HepG2 (cell line): ENCODE results near the gene PTGR1. TPM values are rescaled to one million over a fixed set of nuclear protein-coding genes. Genes with fewer than 3 reads are reported as not detected.

ENCODE experiments used
- GMEB2 ChIP-seq: IDR thresholded peaks from 2 replicates; pipeline ENCODE4 v1.6.1; 2016; ENCODE audit warnings: missing biosample characterization, missing genetic modification reagents, low read depth
- GRHL1 ChIP-seq: sonication (generic); formaldehyde crosslinking; conservative IDR thresholded peaks from 2 replicates; pipeline ENCODE4 v1.8.0; 2022; ENCODE audit warnings: missing genetic modification reagents
- HIVEP1 ChIP-seq: sonication (generic); formaldehyde crosslinking; IDR thresholded peaks from 2 replicates; pipeline ENCODE4 v1.4.0; 2020; ENCODE audit warnings: mild to moderate bottlenecking, missing genetic modification reagents
- HNF4A ChIP-seq: sonication (generic); formaldehyde crosslinking; IDR thresholded peaks from 2 replicates; pipeline ENCODE4 v1.4.0; 2020; ENCODE audit warnings: missing genetic modification reagents
- IRF2 ChIP-seq: IDR thresholded peaks from 2 replicates; pipeline ENCODE4 v1.6.1; 2018; ENCODE audit warnings: missing genetic modification reagents, missing compliant biosample characterization
- KAT2B ChIP-seq: fragments of 150-350 bp; IDR thresholded peaks from 2 replicates; pipeline ENCODE4 v1.6.1; 2014; ENCODE audit warnings: low read depth, low read length, borderline replicate concordance
- KDM2A ChIP-seq: sonication (generic); formaldehyde crosslinking; IDR thresholded peaks from 2 replicates; pipeline ENCODE4 v1.4.0; 2020; ENCODE audit warnings: low read depth, missing genetic modification reagents, borderline replicate concordance
- LRRFIP1 ChIP-seq: sonication (generic); formaldehyde crosslinking; conservative IDR thresholded peaks from 2 replicates; pipeline ENCODE4 v1.4.0; 2020; ENCODE audit warnings: missing genetic modification reagents
- MTA1 ChIP-seq: sonication (generic); formaldehyde crosslinking; IDR thresholded peaks from 2 replicates; pipeline ENCODE4 v1.4.0; 2020; ENCODE audit warnings: missing genetic modification reagents, mild to moderate bottlenecking, borderline replicate concordance
- PAX8 ChIP-seq: sonication (generic); formaldehyde crosslinking; IDR thresholded peaks from 2 replicates; pipeline ENCODE4 v1.8.0; 2022; ENCODE audit warnings: mild to moderate bottlenecking, missing genetic modification reagents, borderline replicate concordance
- RAD21 ChIP-seq: fragments of 450-650 bp; formaldehyde crosslinking; IDR thresholded peaks from 2 replicates; pipeline ENCODE4 v1.5.0; 2020; ENCODE audit warnings: mild to moderate bottlenecking
- TGIF2 ChIP-seq: IDR thresholded peaks from 2 replicates; pipeline ENCODE4 v1.6.1; 2016; ENCODE audit warnings: control low read depth, missing compliant biosample characterization
- ZBTB43 ChIP-seq: sonication (generic); formaldehyde crosslinking; conservative IDR thresholded peaks from 2 replicates; pipeline ENCODE4 v1.4.0; 2020; ENCODE audit warnings: missing genetic modification reagents
- ZMAT5 ChIP-seq: sonication (generic); formaldehyde crosslinking; IDR thresholded peaks from 2 replicates; pipeline ENCODE4 v1.5.0; 2020; ENCODE audit warnings: mild to moderate bottlenecking, low read depth, missing genetic modification reagents, borderline replicate concordance
- ZNF143 ChIP-seq: sonication (generic); formaldehyde crosslinking; IDR thresholded peaks from 2 replicates; pipeline ENCODE4 v1.4.0; 2020; ENCODE audit warnings: missing genetic modification reagents
- ZNF24 ChIP-seq: fragments of 450-650 bp; IDR thresholded peaks from 2 replicates; pipeline ENCODE4 v1.6.1; 2017; ENCODE audit warnings: antibody characterized with exemption, mild to moderate bottlenecking
- ZNF567 ChIP-seq: sonication (generic); formaldehyde crosslinking; IDR thresholded peaks from 2 replicates; pipeline ENCODE4 v1.8.1; 2023; ENCODE audit warnings: mild to moderate bottlenecking, missing genetic modification reagents, borderline replicate concordance
- ZNF580 ChIP-seq: IDR thresholded peaks from 2 replicates; pipeline ENCODE4 v1.6.1; 2016; ENCODE audit warnings: low read depth, borderline replicate concordance
- ZNF639 ChIP-seq: conservative IDR thresholded peaks from 2 replicates; pipeline ENCODE4 v1.6.1; 2018; ENCODE audit warnings: missing genetic modification reagents
- polyA plus RNA-seq, 8 experiments: library from polyadenylated mRNA; depleted of rRNA in 3 of 8; stranded (reverse) in 7 of 8; unstranded in 1 of 8; fragments of >200 nt; fragmentation: Illumina TruSeq in 4 of 8; extraction: Trizol in 4 of 8; gene quantifications; 2 replicates each; pipeline versions ENCODE4 v1.2.1 to v1.2.3, GENCODE V29; 2011 to 2016; ENCODE audit warnings: low read depth in 4 of 8, missing spikeins in 1 of 8, mixed read lengths in 1 of 8; ENCODE audit not compliant: insufficient read depth in 1 of 8
- total RNA-seq, 5 experiments: library from RNA; depleted of rRNA; stranded (reverse); fragments of >200 nt; fragmentation: Illumina TruSeq; extraction: Trizol; gene quantifications; 2 replicates each; pipeline ENCODE4 v1.2.3, GENCODE V29; 2016; ENCODE audit warnings: low read depth in 1 of 5
- TF ChIP-seq, protein P1 (sequence below): sonication (generic); formaldehyde crosslinking; conservative IDR thresholded peaks from 2 replicates; pipeline ENCODE4 v1.8.0; 2022; ENCODE audit warnings: mild to moderate bottlenecking, moderate library complexity, missing genetic modification reagents

PTGR1 gene
- total and polyA plus RNA-seq, 2 of the 13 experiments (the other 11 are each of a cell fraction or from before 2014, with no cell fraction given) = 6.0 to 15.8 TPM

DNA sequence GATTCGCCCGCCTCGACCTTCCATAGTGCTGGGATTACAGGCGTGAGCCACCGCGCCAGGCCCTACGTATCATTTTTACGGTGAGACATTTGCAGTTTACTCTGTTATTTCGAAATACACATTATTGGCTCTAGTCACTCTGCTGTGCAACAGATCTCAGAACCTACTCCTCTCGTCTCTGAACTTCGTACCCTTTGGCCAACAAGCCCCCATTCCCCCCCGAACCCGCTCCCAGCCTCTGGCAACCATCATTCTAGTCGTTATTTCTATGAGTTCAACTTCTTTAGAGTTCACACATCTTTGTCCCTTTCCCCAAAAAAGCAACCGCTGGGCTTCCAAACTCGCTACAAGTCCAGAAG is 735 bp downstream of the PTGR1 start (continued):
- no peak for TF ChIP-seq GMEB2 (CRISPR knock-in tag)
- peak; percentile 36; the same call in 1 of the 2 replicates for TF ChIP-seq HNF4A
- TF ChIP-seq LRRFIP1 (CRISPR knock-in tag) = no peak
- TF ChIP-seq ZNF639 (CRISPR knock-in tag) = no peak
- TF ChIP-seq RAD21 (CRISPR knock-in tag) = no peak
- TF ChIP-seq IRF2 (CRISPR knock-in tag) = no peak
- TF ChIP-seq, protein P1, sequence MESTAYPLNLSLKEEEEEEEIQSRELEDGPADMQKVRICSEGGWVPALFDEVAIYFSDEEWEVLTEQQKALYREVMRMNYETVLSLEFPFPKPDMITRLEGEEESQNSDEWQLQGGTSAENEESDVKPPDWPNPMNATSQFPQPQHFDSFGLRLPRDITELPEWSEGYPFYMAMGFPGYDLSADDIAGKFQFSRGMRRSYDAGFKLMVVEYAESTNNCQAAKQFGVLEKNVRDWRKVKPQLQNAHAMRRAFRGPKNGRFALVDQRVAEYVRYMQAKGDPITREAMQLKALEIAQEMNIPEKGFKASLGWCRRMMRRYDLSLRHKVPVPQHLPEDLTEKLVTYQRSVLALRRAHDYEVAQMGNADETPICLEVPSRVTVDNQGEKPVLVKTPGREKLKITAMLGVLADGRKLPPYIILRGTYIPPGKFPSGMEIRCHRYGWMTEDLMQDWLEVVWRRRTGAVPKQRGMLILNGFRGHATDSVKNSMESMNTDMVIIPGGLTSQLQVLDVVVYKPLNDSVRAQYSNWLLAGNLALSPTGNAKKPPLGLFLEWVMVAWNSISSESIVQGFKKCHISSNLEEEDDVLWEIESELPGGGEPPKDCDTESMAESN (CRISPR knock-in tag) = no peak
- no peak for TF ChIP-seq KAT2B
- no peak for TF ChIP-seq ZNF143 (CRISPR knock-in tag)
- no peak for TF ChIP-seq ZMAT5 (CRISPR knock-in tag)
- no peak for TF ChIP-seq MTA1
- no peak for TF ChIP-seq ZNF580 (CRISPR knock-in tag)
- TF ChIP-seq ZNF567 = no peak
- TF ChIP-seq ZNF24 = no peak
- no peak for TF ChIP-seq HIVEP1 (CRISPR knock-in tag)
- TF ChIP-seq GRHL1 (CRISPR knock-in tag) = no peak
- TF ChIP-seq TGIF2 (CRISPR knock-in tag) = no peak
- TF ChIP-seq PAX8 (CRISPR knock-in tag) = no peak
- TF ChIP-seq ZBTB43 (CRISPR knock-in tag) = no peak
- TF ChIP-seq KDM2A = no peak
